SK-N-SH (cell line): ENCODE measurements around the gene PLAC1. TPM values are rescaled to one million over a fixed set of nuclear protein-coding genes. Genes with fewer than 3 reads are reported as not detected.

Experiments
- CTCF ChIA-PET: fragments of 300-600, 350-600 bp; formaldehyde crosslinking; extraction: SDS; loops from one replicate; lab custom pipeline; 2021; lab: Yijun Ruan, JAX
- POLR2A ChIA-PET: fragments of 350-600 bp; sonication (Branson Sonifier 250); formaldehyde crosslinking; extraction: SDS; loops from one replicate; lab custom pipeline; 2020; ENCODE audit warnings: antibody characterized with exemption, inconsistent platforms; lab: Yijun Ruan, JAX
- DNase-seq: peaks from one replicate; pipeline ENCODE4 v3.0.0; 2012
- H2AFZ ChIP-seq: fragments of 200-600 bp; sonication (generic); 2 replicates; pipeline ENCODE4 v1.8.1; 2016; ENCODE audit warnings: antibody characterized with exemption, mild to moderate bottlenecking, low read depth
- H3F3A ChIP-seq: fragments of 200-600 bp; sonication (generic); replicated peaks from 2 replicates; pipeline ENCODE3; 2016; ENCODE audit warnings: antibody characterized with exemption, mild to moderate bottlenecking; ENCODE audit not compliant: insufficient read depth
- H3K27ac ChIP-seq, 2 experiments: fragments of 200-500 bp in 1 of 2; fragments of 200-600 bp in 1 of 2; sonication (Bioruptor generic) in 1 of 2; sonication (generic), shearing (Covaris generic) in 1 of 2; 2 replicates each; pipeline versions ENCODE4 v1.5.1 to v1.6.1; 2014 to 2016; ENCODE audit warnings: low read depth in 2 of 2, inconsistent platforms in 1 of 2, low read length in 1 of 2, mild to moderate bottlenecking in 1 of 2, mixed read lengths in 1 of 2
- H3K27me3 ChIP-seq: fragments of 200-600 bp; sonication (generic), shearing (Covaris generic); 2 replicates; pipeline ENCODE4 v1.6.1; 2016; ENCODE audit warnings: mixed run types; ENCODE audit not compliant: insufficient read depth
- H3K36me3 ChIP-seq, 2 experiments: fragments of 200-500 bp in 1 of 2; fragments of 200-600 bp in 1 of 2; sonication (Bioruptor generic) in 1 of 2; sonication (generic) in 1 of 2; replicated peaks in 1 of 2; 2 replicates each; pipeline versions ENCODE3 to v1.5.1; 2014 to 2016; ENCODE audit warnings: low read length in 1 of 2, mild to moderate bottlenecking in 1 of 2; ENCODE audit not compliant: insufficient read depth in 2 of 2, control insufficient read depth in 1 of 2
- H3K4me1 ChIP-seq, 2 experiments: fragments of 200-500 bp in 1 of 2; fragments of 200-600 bp in 1 of 2; sonication (Bioruptor generic) in 1 of 2; sonication (generic), shearing (Covaris generic) in 1 of 2; 2 replicates each; pipeline versions ENCODE4 v1.5.1 to v1.6.1; 2014 to 2016; ENCODE audit warnings: low read depth in 1 of 2, low read length in 1 of 2, mixed run types in 1 of 2; ENCODE audit not compliant: insufficient read depth in 2 of 2, control insufficient read depth in 1 of 2
- H3K4me2 ChIP-seq: fragments of 200-600 bp; sonication (generic), shearing (Covaris generic); 2 replicates; pipeline ENCODE4 v1.6.1; 2017; ENCODE audit warnings: mixed run types
- H3K4me3 ChIP-seq, 2 experiments: fragments of 200-500 bp in 1 of 2; fragments of 200-600 bp in 1 of 2; sonication (Bioruptor generic) in 1 of 2; sonication (generic), shearing (Covaris generic) in 1 of 2; 2 replicates each; pipeline versions ENCODE4 v1.5.1 to v1.8.1; 2014 to 2016; ENCODE audit warnings: low read depth in 2 of 2, inconsistent platforms in 1 of 2, low read length in 1 of 2, mild to moderate bottlenecking in 1 of 2, mixed read lengths in 1 of 2, moderate library complexity in 1 of 2
- H3K79me2 ChIP-seq: fragments of 200-600 bp; sonication (generic); 2 replicates; pipeline ENCODE4 v1.8.1; 2017; ENCODE audit warnings: mild to moderate bottlenecking; ENCODE audit not compliant: insufficient read depth
- H3K9ac ChIP-seq: fragments of 200-600 bp; sonication (generic); 2 replicates; pipeline ENCODE4 v1.6.1; 2017; ENCODE audit warnings: mixed run types
- H3K9me2 ChIP-seq: fragments of 200-600 bp; sonication (generic); 2 replicates; pipeline ENCODE4 v1.6.1; 2017; ENCODE audit warnings: mixed run types
- H3K9me3 ChIP-seq: fragments of 200-600 bp; sonication (generic); 2 replicates; pipeline ENCODE4 v1.6.1; 2017; ENCODE audit warnings: mixed run types, mild to moderate bottlenecking, moderate library complexity
- H4K20me1 ChIP-seq: fragments of 200-600 bp; sonication (generic); 2 replicates; pipeline ENCODE4 v1.6.1; 2017; ENCODE audit warnings: mild to moderate bottlenecking, mixed run types; ENCODE audit not compliant: insufficient read depth
- CHD2 ChIP-seq: fragments of 150-350 bp; IDR thresholded peaks from 2 replicates; pipeline ENCODE4 v1.6.1; 2018; ENCODE audit warnings: low read length; ENCODE audit not compliant: partially characterized antibody
- ELF1 ChIP-seq: IDR thresholded peaks from 2 replicates; pipeline ENCODE4 v1.4.0; 2012
- EZH2phosphoT487 ChIP-seq: fragments of 200-600 bp; sonication (generic); IDR thresholded peaks from 2 replicates; pipeline ENCODE4 v1.6.1; 2017; ENCODE audit warnings: low read depth, mixed run types, mild to moderate bottlenecking, antibody characterized with exemption, moderate library complexity, borderline replicate concordance
- FOXJ3 ChIP-seq: sonication (generic); formaldehyde crosslinking; IDR thresholded peaks from 2 replicates; pipeline ENCODE4 v1.5.1; 2020; ENCODE audit warnings: mild to moderate bottlenecking, missing genetic modification reagents
- IRF3 ChIP-seq: fragments of 150-350 bp; IDR thresholded peaks from 2 replicates; pipeline ENCODE4 v1.6.1; 2016; ENCODE audit warnings: mild to moderate bottlenecking, low read depth, low read length
- JUND ChIP-seq: IDR thresholded peaks from 2 replicates; pipeline ENCODE4 v1.4.0; 2012
- MEF2A ChIP-seq: IDR thresholded peaks from 2 replicates; pipeline ENCODE4 v1.4.0; 2012; ENCODE audit warnings: low read depth, borderline replicate concordance
- MXI1 ChIP-seq: IDR thresholded peaks from 2 replicates; pipeline ENCODE4 v1.6.1; 2012; ENCODE audit warnings: mild to moderate bottlenecking, low read depth, low read length, improper control_type of control experiment
- NRF1 ChIP-seq: IDR thresholded peaks from 2 replicates; pipeline ENCODE4 v1.6.1; 2012; ENCODE audit warnings: low read depth, mild to moderate bottlenecking, low read length
- PBX3 ChIP-seq: IDR thresholded peaks from 2 replicates; pipeline ENCODE4; 2012
- RFX5 ChIP-seq: IDR thresholded peaks from 2 replicates; pipeline ENCODE4 v1.6.1; 2012; ENCODE audit warnings: mild to moderate bottlenecking, improper control_type of control experiment, low read length
- TAF1 ChIP-seq: IDR thresholded peaks from 2 replicates; pipeline ENCODE4 v1.6.1; 2012; ENCODE audit warnings: low read depth, mild to moderate bottlenecking, low read length, moderate library complexity, borderline replicate concordance
- TCF12 ChIP-seq: IDR thresholded peaks from 2 replicates; pipeline ENCODE4 v1.4.0; 2012
- TEAD4 ChIP-seq: IDR thresholded peaks from 2 replicates; pipeline ENCODE4 v1.4.0; 2012; ENCODE audit warnings: mild to moderate bottlenecking, borderline replicate concordance; ENCODE audit not compliant: insufficient read depth
- WGBS: methylation state at CpG from one replicate; pipeline ENCODE4 v1.1.6; 2017; ENCODE audit warnings: low lambda C conversion rate; 5-methylcytosine and 5-hydroxymethylcytosine counted together
- polyA plus RNA-seq, 3 experiments: library from polyadenylated mRNA; depleted of rRNA; stranded (reverse); fragments of >200 nt; gene quantifications; 2 replicates each; pipeline ENCODE4 v1.2.3, GENCODE V29; 2012
- TF ChIP-seq, protein P1 (sequence below): fragments of 200-600 bp; sonication (generic); IDR thresholded peaks from 2 replicates; pipeline ENCODE4 v1.6.1; 2017; ENCODE audit warnings: antibody characterized with exemption, mild to moderate bottlenecking, moderate library complexity
- TF ChIP-seq, protein P2 (sequence below): IDR thresholded peaks from 2 replicates; pipeline ENCODE4 v1.4.0; 2012; ENCODE audit warnings: low read depth

The PLAC1 gene
- polyA plus RNA-seq, 1 of the 3 experiments (the other 2 are of a cell fraction) = 50.9 TPM

DNA sequence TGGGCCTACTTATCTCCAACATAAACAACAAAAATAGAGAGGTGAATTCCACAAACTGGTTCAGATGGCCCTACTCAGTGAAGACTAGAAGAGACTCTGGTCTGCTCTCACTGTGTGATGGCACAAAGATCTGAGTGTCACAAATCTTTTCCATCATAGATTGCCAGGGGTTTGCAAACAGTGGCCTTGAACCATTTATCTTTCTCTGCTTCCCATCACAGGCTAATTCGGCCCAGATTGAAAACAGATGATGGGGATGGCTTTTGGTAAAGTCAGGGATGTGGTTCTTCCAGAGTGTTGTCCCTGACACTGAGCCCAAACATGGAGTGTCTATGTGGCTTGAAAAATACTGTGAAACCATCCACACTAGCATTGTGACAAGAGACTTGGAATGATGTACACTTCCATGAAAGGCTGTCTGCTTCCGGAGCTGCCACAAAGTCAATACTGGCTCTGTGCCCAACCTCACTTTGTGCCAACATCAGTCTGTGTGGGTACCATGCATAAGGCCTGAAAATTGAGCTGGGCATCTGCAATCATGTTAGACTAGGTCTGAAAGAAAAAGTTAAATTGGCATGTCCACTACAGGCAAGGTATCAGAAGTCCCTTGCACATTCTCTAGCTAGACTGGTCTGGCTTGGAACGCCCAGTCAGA, 25.2 kb upstream of the PLAC1 start (continued):
- TF ChIP-seq, protein P1, sequence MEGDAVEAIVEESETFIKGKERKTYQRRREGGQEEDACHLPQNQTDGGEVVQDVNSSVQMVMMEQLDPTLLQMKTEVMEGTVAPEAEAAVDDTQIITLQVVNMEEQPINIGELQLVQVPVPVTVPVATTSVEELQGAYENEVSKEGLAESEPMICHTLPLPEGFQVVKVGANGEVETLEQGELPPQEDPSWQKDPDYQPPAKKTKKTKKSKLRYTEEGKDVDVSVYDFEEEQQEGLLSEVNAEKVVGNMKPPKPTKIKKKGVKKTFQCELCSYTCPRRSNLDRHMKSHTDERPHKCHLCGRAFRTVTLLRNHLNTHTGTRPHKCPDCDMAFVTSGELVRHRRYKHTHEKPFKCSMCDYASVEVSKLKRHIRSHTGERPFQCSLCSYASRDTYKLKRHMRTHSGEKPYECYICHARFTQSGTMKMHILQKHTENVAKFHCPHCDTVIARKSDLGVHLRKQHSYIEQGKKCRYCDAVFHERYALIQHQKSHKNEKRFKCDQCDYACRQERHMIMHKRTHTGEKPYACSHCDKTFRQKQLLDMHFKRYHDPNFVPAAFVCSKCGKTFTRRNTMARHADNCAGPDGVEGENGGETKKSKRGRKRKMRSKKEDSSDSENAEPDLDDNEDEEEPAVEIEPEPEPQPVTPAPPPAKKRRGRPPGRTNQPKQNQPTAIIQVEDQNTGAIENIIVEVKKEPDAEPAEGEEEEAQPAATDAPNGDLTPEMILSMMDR = no peak
- no peak for TF ChIP-seq FOXJ3 (CRISPR knock-in tag)
- no peak for TF ChIP-seq JUND
- TF ChIP-seq PBX3 = peak; percentile 61
- TF ChIP-seq, protein P2, sequence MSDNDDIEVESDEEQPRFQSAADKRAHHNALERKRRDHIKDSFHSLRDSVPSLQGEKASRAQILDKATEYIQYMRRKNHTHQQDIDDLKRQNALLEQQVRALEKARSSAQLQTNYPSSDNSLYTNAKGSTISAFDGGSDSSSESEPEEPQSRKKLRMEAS = no peak
- TF ChIP-seq CHD2 = peak; percentile 9
- TF ChIP-seq IRF3 = no peak
- TF ChIP-seq ELF1 = no peak
- TF ChIP-seq RFX5 = no peak
- TF ChIP-seq NRF1 = no peak
- no peak for TF ChIP-seq TAF1
- TF ChIP-seq MXI1 = no peak

GRCh38 chrX:134682081-134682480, 23.8 kb upstream of the PLAC1 start:
- 68% methylated on average over 4 of the region's 4 CpGs for WGBS
- Histone ChIP-seq H3K27ac (peak overlapping the region; percentile 4 to 56; a peak in 2 of 4 replicates), H2AFZ (no peak overlapping the region), H3K27me3 (no peaks in the 10 kb centered on the region), H3F3A (peaks cover 18% of the 10 kb centered on the region), H3K79me2 (no peaks in the 10 kb centered on the region), H3K9me2 (no peaks in the 10 kb centered on the region), H3K9me3 (no peaks in the 10 kb centered on the region), H3K4me1 (peaks cover 8 to 17% of the 10 kb centered on the region in 2 experiments; a peak in 3 of 4 replicates), H3K4me2 (no peak overlapping the region), H3K36me3 (no peaks in the 10 kb centered on the region), H3K4me3 (no peak overlapping the region), H3K9ac (no peak overlapping the region), H4K20me1 (no peaks in the 10 kb centered on the region)
- CTCF ChIA-PET = no interaction called here
- DNase-seq = no peak
- peak; percentile 10; the same call in 1 of the 2 replicates for TF ChIP-seq TCF12
- no peak for TF ChIP-seq MEF2A
- TF ChIP-seq EZH2phosphoT487 = no peak
- no peak for TF ChIP-seq TEAD4
- 0 out of 2 replicates have a peak, but pooled peaks have one; percentile 8 for TF ChIP-seq PBX3
- POLR2A ChIA-PET = no interaction called here
